GM12878 (cell line): ENCODE data around the gene CSMD2. TPM values are rescaled to one million over a fixed set of nuclear protein-coding genes. Genes with fewer than 3 reads are reported as not detected.

Experiments
- ATAC-seq: fragments of 200-7000 bp; cut with Tn5 transposase; 3 replicates; pipeline ENCODE4 v1.9.1; 2020; ENCODE audit warnings: mild to moderate bottlenecking, moderate library complexity
- BruUV-seq: library from RNA; stranded (reverse); fragments of 400-500 nt; replicated peaks from 2 replicates; lab custom pipeline; 2021; lab: Mats Ljungman, UMichigan
- CTCF ChIA-PET: fragments of 300-600 bp; sonication (Branson Sonifier 250); formaldehyde crosslinking; extraction: SDS; loops from one replicate; lab custom pipeline; 2021; ENCODE audit warnings: inconsistent platforms; lab: Yijun Ruan, JAX
- POLR2A ChIA-PET: fragments of 350-600 bp; formaldehyde crosslinking; extraction: SDS; loops from one replicate; lab custom pipeline; 2021; ENCODE audit warnings: inconsistent platforms; lab: Charles Lee
- RAD21 ChIA-PET: fragments of 300-600 bp; sonication (Branson Sonifier 250); formaldehyde crosslinking; loops from one replicate; lab custom pipeline; 2023; ENCODE audit warnings: antibody characterized with exemption; ENCODE audit not compliant: unreplicated experiment; lab: Charles Lee
- SMC1A ChIA-PET: fragments of 300-600 bp; sonication (Branson Sonifier 250); formaldehyde crosslinking; loops from one replicate; lab custom pipeline; 2023; ENCODE audit not compliant: unreplicated experiment, uncharacterized antibody; lab: Charles Lee
- DNase-seq: peaks from one replicate; pipeline ENCODE4 v3.0.0-alpha.2; 2011; ENCODE audit warnings: low read depth, low spot score
- FAIRE-seq: peaks from 3 replicates; lab custom pipeline; 2011; peaks lifted over from hg19 to GRCh38; lab: Jason Lieb, UNC
- H2AFZ ChIP-seq: 2 replicates; pipeline ENCODE4 v1.6.0; 2011; ENCODE audit warnings: low read depth, low read length, control low read depth; ENCODE audit not compliant: control insufficient read depth
- H3K27ac ChIP-seq: 2 replicates; pipeline ENCODE4 v1.5.1; 2011; ENCODE audit warnings: control low read depth; ENCODE audit not compliant: control insufficient read depth, insufficient read depth
- H3K27me3 ChIP-seq, 2 experiments: replicated peaks in 1 of 2; 2 replicates each; pipeline versions ENCODE4 v1.6.0 to v1.6.1; 2011; ENCODE audit warnings: low read length in 1 of 2; ENCODE audit not compliant: control insufficient read depth in 2 of 2, insufficient read depth in 2 of 2
- H3K36me3 ChIP-seq, 2 experiments: 2 replicates each; pipeline ENCODE4 v1.5.1; 2011; ENCODE audit warnings: low read length in 1 of 2; ENCODE audit not compliant: control insufficient read depth in 2 of 2, insufficient read depth in 2 of 2
- H3K4me1 ChIP-seq: 2 replicates; pipeline ENCODE4 v1.6.1; 2011; ENCODE audit warnings: mild to moderate bottlenecking, low read length, moderate library complexity, mixed read lengths; ENCODE audit not compliant: control insufficient read depth, insufficient read depth
- H3K4me2 ChIP-seq: 2 replicates; pipeline ENCODE4 v1.6.0; 2011; ENCODE audit warnings: control low read depth; ENCODE audit not compliant: control insufficient read depth, insufficient read depth
- H3K4me3 ChIP-seq: fragments of 200-600 bp; sonication (generic); 2 replicates; pipeline ENCODE4 v1.5.1; 2016
- H3K79me2 ChIP-seq: 2 replicates; pipeline ENCODE4 v1.6.0; 2011; ENCODE audit warnings: low read length; ENCODE audit not compliant: control insufficient read depth, insufficient read depth
- H3K9ac ChIP-seq: 2 replicates; pipeline ENCODE4 v1.8.0; 2011; ENCODE audit warnings: low read length, control low read depth, mixed read lengths; ENCODE audit not compliant: control insufficient read depth, insufficient read depth
- H3K9me3 ChIP-seq: replicated peaks from 3 replicates; pipeline ENCODE4 v1.5.1; 2011; ENCODE audit warnings: mild to moderate bottlenecking, low read length; ENCODE audit not compliant: control insufficient read depth, insufficient read depth
- H4K20me1 ChIP-seq: 2 replicates; pipeline ENCODE4 v1.6.0; 2011; ENCODE audit not compliant: control insufficient read depth, insufficient read depth
- E2F4 ChIP-seq: IDR thresholded peaks from 2 replicates; pipeline ENCODE4 v1.6.1; 2012; ENCODE audit warnings: low read depth, low read length, improper control_type of control experiment
- HDGF ChIP-seq: fragments of 450-650 bp; IDR thresholded peaks from 2 replicates; pipeline ENCODE4 v1.6.1; 2016; ENCODE audit warnings: antibody characterized with exemption
- IRF5 ChIP-seq: fragments of 450-650 bp; IDR thresholded peaks from 2 replicates; pipeline ENCODE4 v1.6.1; 2017; ENCODE audit warnings: borderline replicate concordance
- PBX3 ChIP-seq: IDR thresholded peaks from 2 replicates; pipeline ENCODE4 v1.6.1; 2011; ENCODE audit warnings: mild to moderate bottlenecking, low read depth, low read length, moderate library complexity; ENCODE audit not compliant: insufficient replicate concordance
- POU2F2 ChIP-seq: IDR thresholded peaks from 3 replicates; pipeline ENCODE4 v1.6.1; 2011; ENCODE audit warnings: low read depth, mild to moderate bottlenecking, low read length, borderline replicate concordance
- SIX5 ChIP-seq: IDR thresholded peaks from 2 replicates; pipeline ENCODE4 v1.6.1; 2011; ENCODE audit warnings: mild to moderate bottlenecking, low read depth, low read length, moderate library complexity; ENCODE audit not compliant: severe bottlenecking
- SKIL ChIP-seq: fragments of 450-650 bp; IDR thresholded peaks from 2 replicates; pipeline ENCODE4 v1.6.1; 2017; ENCODE audit warnings: mild to moderate bottlenecking, low read depth, inconsistent platforms; ENCODE audit not compliant: poor library complexity, severe bottlenecking
- SMAD1 ChIP-seq: fragments of 450-650 bp; IDR thresholded peaks from 2 replicates; pipeline ENCODE4 v1.6.1; 2018; ENCODE audit warnings: mild to moderate bottlenecking, low read depth; ENCODE audit not compliant: partially characterized antibody
- TAF1 ChIP-seq: IDR thresholded peaks from 2 replicates; pipeline ENCODE4 v1.6.1; 2011; ENCODE audit warnings: mild to moderate bottlenecking, low read depth, low read length, borderline replicate concordance
- WGBS: methylation state at CpG from one replicate; pipeline ENCODE4 v1.1.6; 2016; ENCODE audit warnings: low lambda C conversion rate; ENCODE audit not compliant: insufficient replicate concordance, insufficient coverage; ENCODE audit errors: missing lambda C conversion rate; 5-methylcytosine and 5-hydroxymethylcytosine counted together
- in situ Hi-C: fragments of 300-500 bp; cut with MboI; formaldehyde crosslinking; loops from 9 replicates; pipeline ENCODE4 v1.14.3; 2018; ENCODE audit warnings: mixed read lengths
- intact Hi-C: fragments of 100-400 bp; cut with micrococcal nuclease; formaldehyde crosslinking; loops from one replicate; pipeline ENCODE4 v1.14.2; 2022; ENCODE audit not compliant: unreplicated experiment
- polyA plus RNA-seq, 11 experiments: library from polyadenylated mRNA; depleted of rRNA in 4 of 11; unstranded in 6 of 11; stranded (reverse) in 5 of 11; fragments of >200 nt; fragmentation: Nextera tagmentation in 4 of 11; fragmentation: Illumina TruSeq in 1 of 11; extraction: Ambion mirVana in 4 of 11; extraction: Trizol in 1 of 11; gene quantifications; 1 replicate in 1 of 11; 2 replicates in 10 of 11; pipeline versions ENCODE4 v1.2.1 to v1.2.3, GENCODE V29; 2011 to 2016; ENCODE audit warnings: inconsistent platforms in 2 of 11, missing spikeins in 2 of 11, low read depth in 1 of 11
- total RNA-seq, 4 experiments: library from RNA; depleted of rRNA in 3 of 4; stranded (reverse); fragments of >200 nt in 3 of 4; fragmentation: Illumina TruSeq in 1 of 4; extraction: Trizol in 1 of 4; gene quantifications; 2 replicates each; pipeline versions ENCODE4 v1.2.1 to v1.2.3, GENCODE V29; 2013 to 2021
- TF ChIP-seq, protein P1 (sequence below): fragments of 450-650 bp; IDR thresholded peaks from 2 replicates; pipeline ENCODE4 v1.6.1; 2017; ENCODE audit warnings: antibody characterized with exemption, mild to moderate bottlenecking, moderate library complexity

CSMD2 gene
- total and polyA plus RNA-seq, 10 of the 15 experiments (the other 5 are each of a cell fraction or from before 2014, with no cell fraction given): under 0.01 TPM; not detected in 9

DNA sequence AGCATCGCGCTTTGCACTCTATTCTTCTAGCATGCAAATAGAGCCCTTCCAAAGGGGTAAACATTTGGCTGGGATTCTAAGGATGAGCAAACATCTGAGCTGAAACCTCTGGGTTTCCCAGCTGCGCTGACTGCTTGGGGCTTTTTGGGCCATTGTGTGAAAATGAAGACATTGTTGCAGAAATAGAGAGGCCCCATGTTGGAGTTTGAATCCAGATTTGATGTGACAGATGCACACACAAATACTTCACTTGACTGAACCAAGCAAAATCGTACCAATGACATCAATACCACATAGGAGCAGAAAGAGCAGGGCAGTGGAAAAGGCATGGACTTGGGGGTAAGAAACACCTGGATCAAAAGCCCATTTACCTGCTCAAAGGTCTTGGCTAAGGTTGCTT lies 445.7 kb downstream of the CSMD2 start:
- no peak overlapping the region for H2AFZ ChIP-seq
- 61% methylated on average over 4 of the region's 4 CpGs for WGBS
- TF ChIP-seq IRF5 (no peak), SIX5 (no peak), SMAD1 (no peak), SKIL (no peak), PBX3 (no peak), TAF1 (no peak), E2F4 (no peak), HDGF (no peak), POU2F2 (no peak)
- TF ChIP-seq, protein P1, sequence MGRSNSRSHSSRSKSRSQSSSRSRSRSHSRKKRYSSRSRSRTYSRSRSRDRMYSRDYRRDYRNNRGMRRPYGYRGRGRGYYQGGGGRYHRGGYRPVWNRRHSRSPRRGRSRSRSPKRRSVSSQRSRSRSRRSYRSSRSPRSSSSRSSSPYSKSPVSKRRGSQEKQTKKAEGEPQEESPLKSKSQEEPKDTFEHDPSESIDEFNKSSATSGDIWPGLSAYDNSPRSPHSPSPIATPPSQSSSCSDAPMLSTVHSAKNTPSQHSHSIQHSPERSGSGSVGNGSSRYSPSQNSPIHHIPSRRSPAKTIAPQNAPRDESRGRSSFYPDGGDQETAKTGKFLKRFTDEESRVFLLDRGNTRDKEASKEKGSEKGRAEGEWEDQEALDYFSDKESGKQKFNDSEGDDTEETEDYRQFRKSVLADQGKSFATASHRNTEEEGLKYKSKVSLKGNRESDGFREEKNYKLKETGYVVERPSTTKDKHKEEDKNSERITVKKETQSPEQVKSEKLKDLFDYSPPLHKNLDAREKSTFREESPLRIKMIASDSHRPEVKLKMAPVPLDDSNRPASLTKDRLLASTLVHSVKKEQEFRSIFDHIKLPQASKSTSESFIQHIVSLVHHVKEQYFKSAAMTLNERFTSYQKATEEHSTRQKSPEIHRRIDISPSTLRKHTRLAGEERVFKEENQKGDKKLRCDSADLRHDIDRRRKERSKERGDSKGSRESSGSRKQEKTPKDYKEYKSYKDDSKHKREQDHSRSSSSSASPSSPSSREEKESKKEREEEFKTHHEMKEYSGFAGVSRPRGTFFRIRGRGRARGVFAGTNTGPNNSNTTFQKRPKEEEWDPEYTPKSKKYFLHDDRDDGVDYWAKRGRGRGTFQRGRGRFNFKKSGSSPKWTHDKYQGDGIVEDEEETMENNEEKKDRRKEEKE: no peak
- no peak for ATAC-seq
- no peak for DNase-seq
- H3K9ac ChIP-seq: no peak overlapping the region
- H3K27ac ChIP-seq: no peak overlapping the region
- no peak for FAIRE-seq
- no peak overlapping the region for H3K4me2 ChIP-seq
- no peaks in the 10 kb centered on the region for H3K79me2 ChIP-seq
- in situ Hi-C loops: no loop called here
- SMC1A ChIA-PET: no interaction called here
- H3K36me3 ChIP-seq: no peaks in the 10 kb centered on the region
- RAD21 ChIA-PET: no interaction called here
- POLR2A ChIA-PET: no interaction called here
- H3K9me3 ChIP-seq: no peaks in the 10 kb centered on the region
- H3K4me1 ChIP-seq: no peaks in the 10 kb centered on the region
- H3K27me3 ChIP-seq: peaks cover 0 to 1% of the 10 kb centered on the region in 2 experiments; a peak in 1 of 4 replicates
- no TSS peak for BruUV-seq
- intact Hi-C loops: no loop called here
- H4K20me1 ChIP-seq: no peaks in the 10 kb centered on the region
- CTCF ChIA-PET: no interaction called here
- H3K4me3 ChIP-seq: no peak overlapping the region
